Activated T-cell treated with anti-CD3 and anti-CD28 coated beads, Interleukin-2, amount 50 U/mL, for 48 hours (primary cell): ENCODE data around the gene RNF186.
"Not testable (repeated sequence)": the region's sequence is repeated elsewhere in the genome, so short reads cannot be mapped to it uniquely, and the experiment has no call there.

Experiments
- DNase-seq, 2 experiments: peaks; one replicate each; pipeline ENCODE4 v3.0.0-alpha.2; 2020

RNF186 gene

DNA sequence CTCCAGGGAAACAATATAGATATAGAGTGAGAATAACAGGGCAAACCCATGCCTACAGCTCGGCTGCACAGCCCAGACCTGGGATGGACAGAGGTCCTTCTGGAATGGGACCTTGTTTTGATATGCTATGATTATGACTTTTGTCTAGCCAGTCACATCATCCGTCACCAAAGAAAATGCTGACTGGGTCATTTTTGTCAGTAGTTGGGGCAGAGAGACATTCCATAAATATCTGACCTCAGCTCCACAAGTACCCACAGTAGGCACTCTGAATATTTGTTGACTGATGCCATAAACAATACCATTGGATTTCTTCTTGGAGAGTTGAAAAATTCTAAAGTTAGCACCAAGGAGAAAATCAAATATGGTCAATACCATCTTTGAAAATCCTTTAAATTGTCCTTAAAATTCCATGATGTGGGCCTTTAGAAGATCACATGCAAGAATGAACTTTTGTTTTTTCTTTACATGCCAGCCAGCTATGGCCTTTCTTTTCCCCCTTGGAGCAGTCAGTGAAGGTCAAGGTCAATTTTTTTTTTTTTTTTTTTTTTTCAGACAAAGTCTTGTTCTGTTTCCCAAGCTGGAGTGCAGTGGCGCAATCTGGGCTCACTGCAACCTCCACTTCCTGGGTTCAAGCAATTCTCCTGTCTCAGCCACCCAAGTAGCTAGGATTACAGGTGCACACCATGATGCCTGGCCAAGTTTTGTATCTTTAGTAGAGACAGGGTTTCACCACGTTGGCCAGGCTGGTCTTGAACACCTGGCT lies 22.7 kb downstream of the RNF186 start:
- no peak for DNase-seq

DNA sequence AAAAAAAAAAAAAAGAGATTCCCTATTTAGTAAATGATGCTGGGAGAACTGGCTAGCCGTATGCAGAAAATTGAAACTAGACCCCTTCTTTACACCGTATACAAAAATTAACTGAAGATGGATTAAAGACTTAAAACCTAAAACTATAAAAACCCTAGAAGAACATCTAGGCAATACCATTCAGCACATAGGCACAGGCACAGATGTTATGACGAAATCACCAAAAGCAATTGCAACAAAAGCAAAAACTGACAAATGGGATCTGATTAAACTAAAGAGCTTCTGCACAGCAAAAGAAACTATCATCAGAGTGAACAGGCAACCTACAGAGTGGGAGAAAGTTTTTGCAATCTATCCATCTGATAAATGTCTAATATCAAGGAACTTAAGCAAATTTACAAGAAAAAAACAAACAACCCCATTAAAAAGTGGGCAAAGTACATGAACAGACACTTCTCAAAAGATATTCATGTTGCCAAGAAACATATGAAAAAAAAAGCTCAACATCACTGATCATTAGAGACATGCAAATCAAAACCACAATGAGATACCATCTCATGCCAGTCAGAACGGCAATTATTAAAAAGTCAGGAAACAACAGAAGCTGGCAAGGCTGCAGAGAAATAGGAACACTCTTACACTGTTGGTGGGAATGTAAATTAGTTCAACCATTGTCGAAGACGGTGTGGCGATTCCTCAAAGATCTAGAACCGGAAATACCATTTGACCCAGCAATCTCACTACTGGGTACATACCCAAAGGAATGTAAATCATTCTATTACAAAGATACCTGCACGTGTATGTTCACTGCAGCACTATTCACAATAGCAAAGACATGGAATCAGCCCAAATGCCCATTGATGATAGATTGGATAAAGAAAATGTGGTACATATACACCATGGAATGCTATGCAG lies 24.8 kb downstream of the RNF186 start:
- not testable (repeated sequence) for DNase-seq

DNA sequence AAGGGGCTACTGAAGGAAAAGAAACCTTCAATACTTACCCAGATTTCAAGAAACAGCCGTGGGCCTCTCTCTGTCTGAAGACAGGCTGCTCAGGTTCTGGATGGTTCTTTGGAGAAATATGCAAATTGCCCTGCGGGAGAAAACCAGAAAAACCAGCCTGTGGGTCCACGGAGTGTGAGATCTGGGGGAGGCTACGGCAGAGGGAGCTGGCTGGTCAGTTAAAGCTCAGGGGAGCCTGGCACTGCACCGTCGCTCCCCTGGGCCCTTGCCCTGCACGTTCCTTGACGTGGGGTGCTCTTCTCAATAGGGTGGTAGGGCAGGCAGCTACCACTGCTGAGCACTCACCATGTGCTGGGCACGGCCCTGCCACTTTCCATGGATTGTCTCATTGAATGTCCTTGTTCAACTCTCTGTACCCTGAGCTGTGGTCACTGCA lies 28.1 kb downstream of the RNF186 start:
- DNase-seq = no peak

DNA sequence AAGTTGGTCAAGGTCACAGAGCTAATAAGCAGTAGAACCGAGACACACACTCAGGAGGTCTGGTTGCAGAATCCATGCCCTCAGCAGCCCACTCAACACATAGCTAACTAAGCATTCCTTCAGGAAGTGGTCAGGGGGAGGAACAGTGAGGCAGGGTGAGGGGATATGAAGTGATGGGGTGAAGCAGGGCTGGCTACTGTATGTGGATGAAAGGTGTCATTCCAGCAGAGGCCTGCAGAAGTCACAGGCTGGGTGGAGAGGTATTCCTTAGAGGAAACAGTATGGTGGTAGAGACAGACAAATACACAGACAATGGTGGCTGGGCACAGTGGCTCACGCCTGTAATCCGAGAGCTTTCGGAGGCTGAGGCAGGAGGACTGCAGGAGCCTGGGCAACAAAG lies 29.4 kb downstream of the RNF186 start:
- no peak for DNase-seq

DNA sequence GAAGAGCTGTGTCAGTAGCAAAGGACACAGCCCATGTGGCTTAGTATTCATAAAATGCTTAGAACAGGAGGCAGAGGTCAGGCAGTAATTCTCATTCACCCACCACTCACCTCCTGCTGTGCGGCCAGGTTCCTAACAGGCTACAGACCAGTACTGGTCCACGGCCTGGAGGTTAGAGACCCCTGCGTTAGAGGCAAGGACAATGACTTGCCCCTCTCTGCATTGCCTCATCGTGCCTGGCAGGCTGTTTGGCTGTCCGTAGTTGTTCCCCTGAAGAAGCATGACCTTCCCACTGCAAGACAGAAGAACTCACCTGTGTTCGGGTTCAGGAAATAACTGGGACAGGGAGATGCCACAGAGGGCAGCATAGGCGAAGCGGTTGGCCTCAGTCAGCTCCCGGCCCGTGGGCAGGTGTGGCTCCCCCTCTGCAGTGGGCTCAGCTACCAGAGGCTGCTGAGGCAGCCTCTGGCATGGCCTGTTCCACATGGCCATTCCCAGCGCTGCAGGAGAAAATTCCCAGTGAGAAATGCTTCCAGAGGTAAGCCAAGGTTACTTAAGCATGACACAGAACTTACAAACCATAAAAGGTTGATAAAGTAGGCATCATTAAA lies 34.7 kb downstream of the RNF186 start:
- DNase-seq = no peak

DNA sequence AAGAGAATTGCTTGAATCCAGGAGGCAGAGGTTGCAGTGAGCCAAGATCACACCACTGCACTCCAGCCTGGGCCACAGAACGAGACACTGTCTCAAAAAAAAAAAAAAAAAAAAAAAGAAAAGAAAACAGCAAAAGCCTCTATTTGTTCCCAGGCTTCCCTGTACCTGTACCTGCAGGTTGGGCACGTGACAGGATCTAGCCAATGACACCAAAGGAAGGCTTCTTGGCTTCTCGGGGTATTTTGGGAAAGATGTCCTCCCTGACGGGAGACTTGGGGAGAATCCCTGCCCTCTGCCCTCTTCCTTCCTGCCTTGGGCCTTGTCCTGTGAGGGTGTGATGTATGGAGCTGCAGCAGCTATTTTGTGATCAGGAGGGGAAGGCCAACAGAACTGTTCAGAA lies 38.1 kb downstream of the RNF186 start:
- no peak for DNase-seq

DNA sequence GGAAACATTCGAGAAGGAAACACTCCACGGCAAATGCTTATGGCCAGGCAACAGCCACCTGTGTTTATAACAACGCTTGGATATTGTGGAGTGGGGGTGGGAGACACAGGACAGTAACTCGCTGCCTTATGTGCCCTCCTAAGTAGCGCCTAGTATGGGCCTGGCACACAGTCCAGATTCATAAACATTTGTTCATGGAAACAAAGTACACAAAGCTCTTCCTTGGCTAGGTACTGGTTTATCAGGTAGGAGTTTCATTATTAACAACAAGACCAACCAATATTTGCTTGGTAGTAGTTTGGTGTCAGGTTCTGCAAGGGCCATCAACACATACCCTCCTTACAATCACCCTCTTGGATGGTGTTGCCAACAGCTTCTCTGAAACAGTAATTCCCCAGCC lies 38.8 kb downstream of the RNF186 start:
- no peak for DNase-seq

DNA sequence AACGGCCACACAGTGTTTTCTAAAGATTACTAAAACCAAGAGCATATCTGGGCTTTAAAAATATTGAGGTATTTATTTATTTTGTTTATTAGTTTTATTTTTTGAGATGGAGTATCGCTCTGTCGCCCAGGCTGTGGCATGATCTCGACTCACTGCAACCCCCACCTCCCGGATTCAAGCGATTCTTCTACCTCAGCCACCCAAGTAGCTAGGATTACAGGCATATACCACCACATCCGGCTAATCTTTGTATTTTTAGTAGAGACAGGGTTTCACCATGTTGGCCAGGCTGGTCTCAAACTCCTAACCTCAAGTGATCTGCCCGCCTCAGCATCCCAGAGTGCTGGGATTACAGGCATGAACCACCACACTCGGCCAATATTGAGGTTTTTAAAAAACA lies 39.3 kb downstream of the RNF186 start:
- no peak for DNase-seq

DNA sequence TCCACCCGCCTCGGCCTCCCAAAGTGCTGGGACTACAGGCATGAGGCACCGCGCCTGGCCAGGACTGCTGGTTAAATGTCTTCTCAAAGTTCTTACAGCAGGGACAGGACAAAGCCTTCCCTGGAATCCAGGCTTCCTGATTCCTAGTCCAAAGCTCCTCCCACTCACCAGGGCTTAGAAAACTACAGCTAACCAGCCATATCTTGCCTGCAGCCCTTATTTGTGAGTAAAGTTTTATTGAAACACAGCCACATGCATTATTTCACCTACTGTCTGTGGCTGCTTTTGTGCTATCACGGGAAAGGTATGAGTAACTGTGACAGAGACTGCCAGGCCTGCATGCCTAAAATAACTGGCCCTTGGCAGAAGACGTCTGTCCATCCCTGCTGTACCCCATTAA lies 39.8 kb downstream of the RNF186 start:
- DNase-seq = no peak

DNA sequence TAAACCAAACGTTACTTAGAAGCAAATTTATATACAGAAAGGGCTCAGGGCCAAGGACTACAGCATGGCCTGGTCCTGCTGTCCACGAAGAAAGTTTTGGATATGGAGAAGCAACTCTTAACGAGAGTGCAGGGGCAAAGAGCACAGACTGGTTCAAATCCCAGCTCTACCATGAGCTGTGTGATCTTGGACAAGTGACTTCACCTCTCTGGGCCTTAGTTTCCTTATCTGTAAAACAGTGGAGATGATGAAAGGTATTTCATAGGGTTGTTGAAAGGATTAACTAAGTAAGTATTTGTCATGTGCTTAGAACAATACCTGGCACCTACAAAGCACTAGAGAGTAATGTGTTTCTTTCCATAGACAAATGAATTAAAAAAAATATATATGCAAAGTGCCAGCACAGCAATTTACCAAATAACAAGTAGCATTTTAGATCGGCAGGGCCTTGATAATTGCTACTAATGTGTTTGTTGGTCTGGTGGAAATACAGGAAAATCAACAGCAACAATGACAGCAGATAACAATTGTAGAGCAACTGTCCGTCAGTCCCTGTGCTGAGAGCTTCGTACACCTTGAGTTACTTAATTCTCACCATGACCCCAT lies 40.8 kb downstream of the RNF186 start:
- no peak for DNase-seq

DNA sequence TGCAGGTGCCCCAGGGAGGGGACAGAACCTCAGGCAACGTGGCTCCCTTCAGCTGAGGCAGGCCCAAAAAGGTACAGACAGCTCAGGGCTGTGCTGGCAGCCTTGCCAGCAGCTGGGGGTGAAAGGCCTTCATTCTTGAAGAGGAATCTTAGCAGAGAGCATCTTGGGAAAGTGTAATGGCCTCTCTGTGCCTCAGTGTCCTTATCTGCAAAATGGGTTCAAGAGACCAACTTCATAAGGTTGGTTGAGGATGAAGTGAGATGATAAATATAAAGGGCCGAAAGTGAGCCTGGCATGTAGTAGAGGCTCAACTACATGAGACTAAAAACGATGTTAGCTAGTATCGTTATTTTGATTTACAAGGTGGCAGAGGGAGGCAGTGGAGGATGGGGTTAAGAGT lies 41.6 kb downstream of the RNF186 start:
- DNase-seq = no peak

DNA sequence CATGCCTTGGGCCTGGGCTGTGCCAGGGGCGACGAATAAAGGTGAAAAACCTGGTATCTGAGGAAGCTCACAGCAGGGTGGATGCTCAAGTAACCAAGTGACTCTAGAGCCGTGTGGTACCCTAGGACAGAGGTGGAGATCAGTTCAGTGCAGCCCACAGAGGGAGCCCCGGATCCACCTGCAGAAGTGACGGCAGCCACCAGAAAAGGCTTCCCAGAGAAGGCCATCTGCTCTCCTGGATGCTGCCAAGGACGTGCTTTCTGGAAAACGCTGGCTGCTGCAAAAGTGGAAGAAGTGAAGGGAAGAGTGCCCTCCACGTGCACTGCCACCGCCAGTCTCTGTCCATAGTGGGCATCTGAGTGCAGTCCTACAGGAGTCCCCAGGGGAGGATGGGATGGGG lies 43.0 kb downstream of the RNF186 start:
- no peak for DNase-seq

DNA sequence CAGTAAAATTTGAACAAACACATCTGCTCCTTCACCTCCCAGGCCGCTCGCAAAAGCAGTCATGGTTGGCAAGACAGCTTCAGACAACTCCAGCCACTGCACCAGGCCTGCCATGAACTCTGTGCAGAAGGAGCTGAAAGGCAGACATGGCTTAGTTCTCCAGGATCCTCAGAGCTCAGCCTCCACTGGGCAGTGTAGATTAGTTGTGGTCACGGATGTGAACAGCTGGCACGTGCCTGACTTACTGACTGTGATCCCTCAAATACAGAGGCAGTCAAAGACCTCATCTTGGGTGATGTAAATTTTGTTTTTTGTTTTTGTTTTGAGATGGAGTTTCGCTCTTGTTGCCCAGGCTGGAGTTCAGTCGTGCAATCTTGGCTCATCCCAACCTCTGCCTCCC lies 43.7 kb downstream of the RNF186 start:
- no peak for DNase-seq

DNA sequence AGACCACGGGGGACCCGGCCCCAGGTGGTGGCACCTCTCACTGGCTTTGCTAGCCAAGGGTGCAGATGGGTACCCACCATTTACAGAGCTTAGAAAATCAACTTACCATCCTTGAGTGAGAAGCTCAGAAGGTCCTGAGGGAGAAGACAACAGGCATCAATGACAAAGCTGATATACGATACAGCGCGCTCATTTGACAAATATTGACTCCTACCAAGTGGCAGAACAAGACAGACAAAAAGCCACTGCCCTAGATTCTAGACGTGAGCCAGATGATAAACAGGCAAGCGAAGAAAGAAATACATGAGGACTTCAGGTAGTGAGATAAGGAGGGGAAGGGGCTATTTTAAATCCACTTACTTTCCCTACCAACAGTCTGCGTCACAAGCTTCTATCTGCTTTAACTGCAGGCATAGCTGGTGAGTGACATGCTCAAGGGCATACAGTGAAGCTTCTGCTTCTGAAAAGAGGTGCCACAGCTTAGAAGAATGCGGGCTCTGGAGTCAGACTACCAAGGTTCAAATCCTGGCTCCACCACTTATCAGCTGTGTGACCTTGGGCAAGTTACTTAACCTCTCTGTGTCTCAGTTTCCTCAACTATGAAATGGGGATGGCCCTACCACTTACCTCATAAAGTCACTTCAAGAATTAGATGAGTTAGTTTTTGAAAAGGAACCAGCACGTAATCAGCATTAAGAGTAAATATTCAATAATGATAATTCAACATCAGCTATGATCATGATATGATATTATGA lies 44.5 kb downstream of the RNF186 start:
- DNase-seq = no peak

DNA sequence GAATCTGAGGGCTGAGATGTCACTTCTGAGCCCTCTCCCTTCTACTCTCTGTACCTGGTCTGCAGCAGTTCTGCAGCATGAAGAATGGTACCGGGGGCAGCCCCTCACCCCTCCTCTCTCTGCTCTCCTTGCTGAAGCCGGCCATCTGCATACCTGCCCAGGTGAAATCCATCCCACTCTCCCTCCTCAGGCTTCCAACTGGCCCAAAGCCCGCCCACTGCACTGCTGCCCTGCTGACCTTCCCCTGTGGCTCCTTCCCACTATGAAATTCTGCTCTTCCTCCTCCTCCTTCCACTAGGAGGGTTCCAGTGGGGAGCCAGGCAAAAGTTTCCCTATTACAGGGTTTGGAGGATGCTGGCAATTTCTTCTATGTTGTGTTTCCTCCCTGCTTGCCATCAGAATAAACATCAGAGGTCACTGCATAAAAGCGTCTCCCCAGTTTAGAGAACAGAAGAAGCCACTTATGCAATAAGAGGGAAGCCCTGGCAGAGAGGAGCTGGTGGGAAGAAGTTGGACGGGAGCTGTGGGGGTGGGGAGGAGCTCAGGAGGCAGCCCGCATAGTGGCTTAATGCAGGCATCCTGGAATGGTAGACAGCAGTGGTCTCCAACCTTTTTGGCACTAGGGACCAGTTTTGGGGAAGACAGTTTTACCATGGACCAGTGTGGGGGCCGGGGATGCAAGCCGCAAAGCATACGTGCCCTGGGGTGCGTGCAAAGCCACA lies 45.7 kb downstream of the RNF186 start:
- DNase-seq = no peak

DNA sequence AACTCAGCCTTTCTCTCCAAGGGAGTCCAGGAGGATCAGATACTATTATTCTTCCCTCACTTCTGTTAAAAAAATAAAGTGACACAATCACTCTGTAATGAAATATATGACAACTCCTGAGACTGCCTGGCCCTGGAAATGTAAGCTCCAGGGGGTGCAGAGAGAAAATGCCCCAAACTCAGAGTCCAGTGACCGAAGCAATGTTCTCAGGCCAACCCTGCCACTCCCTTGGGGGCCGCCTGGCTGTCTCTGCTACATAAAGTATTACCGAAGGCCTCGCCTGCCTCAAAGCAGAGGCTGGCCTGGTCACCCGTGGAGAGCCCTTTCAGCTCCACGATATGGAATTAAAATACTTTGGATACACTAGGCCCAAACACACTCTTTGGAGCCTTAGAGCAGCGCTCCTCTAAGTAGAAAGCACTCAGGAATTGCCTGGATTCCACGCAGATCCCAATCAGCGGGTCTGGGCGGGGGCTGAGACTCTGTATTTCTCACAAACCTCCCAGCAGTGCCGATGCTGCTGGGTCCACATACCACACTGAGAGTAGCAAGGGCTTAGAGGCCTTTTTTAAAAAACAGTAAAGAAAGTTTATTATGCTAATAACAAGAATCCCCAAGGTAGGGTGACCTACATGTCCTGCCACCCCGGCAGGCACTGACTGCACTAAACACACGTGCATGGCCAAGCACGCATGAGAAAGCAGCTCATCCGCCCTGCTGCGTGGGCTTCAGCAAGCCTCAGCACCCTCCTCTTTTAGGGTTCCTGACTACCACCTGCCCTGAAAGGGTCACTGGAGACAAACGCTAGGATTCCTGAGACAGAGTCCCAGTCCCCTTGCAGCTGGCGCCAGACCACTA lies 46.5 kb downstream of the RNF186 start:
- DNase-seq = no peak

DNA sequence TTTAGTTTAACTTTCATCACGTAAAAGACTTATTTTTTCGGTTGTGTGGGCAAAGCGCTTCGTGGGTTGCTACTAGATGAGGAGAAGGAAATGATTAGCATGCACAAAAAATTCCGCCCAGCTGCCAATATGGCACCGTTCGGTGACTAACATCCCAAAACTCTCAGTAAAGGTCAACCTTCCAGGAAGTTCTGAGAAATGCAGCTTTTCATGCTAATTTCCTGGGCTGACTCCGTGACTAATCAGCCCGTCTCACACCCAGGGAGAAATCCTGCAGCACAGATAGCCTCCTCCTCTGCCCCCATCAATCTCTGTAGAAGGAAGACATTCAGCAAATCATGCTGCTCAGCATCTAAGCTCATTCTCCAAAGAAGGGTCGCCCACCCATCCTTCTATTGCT lies 49.5 kb downstream of the RNF186 start:
- peak; percentile 59 to 67 for DNase-seq

DNA sequence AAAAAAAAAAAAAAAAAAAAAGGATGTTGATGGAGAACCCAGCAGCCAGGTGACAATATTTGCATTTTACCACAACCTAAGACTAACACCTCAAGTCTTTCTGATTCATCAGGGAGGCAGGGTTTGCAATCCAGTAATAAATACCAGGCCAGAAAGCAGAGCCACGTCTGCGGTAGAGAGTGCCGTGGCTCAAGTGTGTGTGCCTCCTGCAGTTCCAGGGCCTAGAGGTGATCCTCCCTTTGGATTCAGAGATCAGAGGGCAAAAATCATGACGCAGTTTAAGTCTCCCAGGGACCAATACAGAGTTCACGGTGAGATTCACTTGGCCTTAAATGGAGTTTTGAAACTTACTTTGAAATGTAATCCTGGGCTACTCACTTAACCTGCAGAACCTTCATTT lies 50.2 kb downstream of the RNF186 start:
- DNase-seq = peak; percentile 31 to 40
